Measurements from ENCODE around the gene AUTS2. TPM values are rescaled to one million over a fixed set of nuclear protein-coding genes. Genes with fewer than 3 reads are reported as not detected.

Gene AUTS2
- total RNA-seq, 3 donors from 2014 or later, result 31.5 to 94.3 (median 81.3) TPM

DNA sequence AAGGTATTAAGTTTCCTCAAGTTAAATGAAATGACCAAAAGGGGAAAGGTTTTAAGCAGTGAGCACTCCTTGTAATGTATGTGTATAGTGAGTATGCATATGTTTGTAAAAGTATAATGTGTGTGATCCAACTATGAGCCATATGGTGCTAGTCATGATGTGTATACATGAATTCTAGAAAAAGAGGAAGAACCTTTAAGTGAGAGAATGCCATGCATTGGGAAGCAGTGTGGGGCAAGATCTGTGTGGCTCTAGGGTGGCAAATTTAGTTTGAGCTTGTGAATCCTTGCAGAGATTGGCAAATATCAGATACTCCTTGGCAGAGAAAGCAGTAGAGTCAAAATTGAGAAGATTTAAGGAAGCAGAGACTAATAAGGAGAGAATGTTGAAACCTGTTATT, 435.0 kb downstream of the AUTS2 start:
- Histone ChIP-seq H3K27ac (no peak overlapping the region), H3K4me3 (no peak overlapping the region), H3K27me3 (no peaks in the 10 kb centered on the region), H3K9me3 (no peaks in the 10 kb centered on the region), H3K36me3 (no peaks in the 10 kb centered on the region), H3K4me1 (no peaks in the 10 kb centered on the region)
- intact Hi-C loops (cut with DNase I; ENCODE audit: low total_unique reads), result no loop called here
- TF ChIP-seq POLR2A (IDR thresholded peaks at IDR 0.05) (no peak), CTCF (IDR thresholded peaks at IDR 0.05) (no peak), POLR2AphosphoS5 (IDR thresholded peaks at IDR 0.05) (no peak)
- no peak for DNase-seq (ENCODE audit: low spot score in 2 of 2)

- no peak for TF ChIP-seq POLR2AphosphoS5 (IDR thresholded peaks at IDR 0.05)
- no peak for TF ChIP-seq CTCF (IDR thresholded peaks at IDR 0.05)
- TF ChIP-seq POLR2A (IDR thresholded peaks at IDR 0.05), result no peak
- intact Hi-C loops (cut with DNase I; ENCODE audit: low total_unique reads), result no loop called here
- Histone ChIP-seq H3K36me3 (no peaks in the 10 kb centered on the region), H3K4me3 (no peak overlapping the region), H3K27me3 (no peaks in the 10 kb centered on the region), H3K9me3 (no peaks in the 10 kb centered on the region), H3K27ac (no peak overlapping the region), H3K4me1 (no peaks in the 10 kb centered on the region)
- DNase-seq (ENCODE audit: low spot score in 2 of 2), result no peak
Observed at GRCh38 chr7:70034999-70035398, 436.7 kb downstream of the AUTS2 start.

DNA sequence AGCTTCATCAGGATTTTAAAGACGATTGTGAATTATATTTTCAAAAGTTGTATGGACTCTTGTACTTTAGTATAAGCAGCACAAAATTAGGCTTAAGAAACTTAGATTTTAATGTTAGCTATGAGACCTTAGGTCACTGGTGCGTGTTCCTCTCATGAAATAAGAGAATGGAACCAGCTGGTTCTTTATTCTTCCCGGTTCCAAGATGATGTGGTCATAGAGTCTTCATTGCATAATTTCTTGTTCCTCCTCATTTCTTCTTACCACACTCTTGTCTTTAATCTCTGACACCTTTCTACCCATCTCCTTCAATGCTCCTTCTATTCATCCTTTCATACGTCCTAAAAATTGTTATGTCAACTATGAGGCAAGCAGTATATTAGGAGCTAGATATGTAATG, 437.2 kb downstream of the AUTS2 start:
- no peaks in the 10 kb centered on the region for H3K36me3 ChIP-seq
- H3K27ac ChIP-seq, result no peak overlapping the region
- no peak for TF ChIP-seq POLR2A (IDR thresholded peaks at IDR 0.05)
- no peak for TF ChIP-seq CTCF (IDR thresholded peaks at IDR 0.05)
- TF ChIP-seq POLR2AphosphoS5 (IDR thresholded peaks at IDR 0.05), result no peak
- intact Hi-C loops (cut with DNase I; ENCODE audit: low total_unique reads), result no loop called here
- no peak for DNase-seq (ENCODE audit: low spot score in 2 of 2)
- H3K9me3 ChIP-seq, result no peaks in the 10 kb centered on the region
- no peak overlapping the region for H3K4me3 ChIP-seq
- H3K4me1 ChIP-seq, result no peaks in the 10 kb centered on the region
- H3K27me3 ChIP-seq, result no peaks in the 10 kb centered on the region

DNA sequence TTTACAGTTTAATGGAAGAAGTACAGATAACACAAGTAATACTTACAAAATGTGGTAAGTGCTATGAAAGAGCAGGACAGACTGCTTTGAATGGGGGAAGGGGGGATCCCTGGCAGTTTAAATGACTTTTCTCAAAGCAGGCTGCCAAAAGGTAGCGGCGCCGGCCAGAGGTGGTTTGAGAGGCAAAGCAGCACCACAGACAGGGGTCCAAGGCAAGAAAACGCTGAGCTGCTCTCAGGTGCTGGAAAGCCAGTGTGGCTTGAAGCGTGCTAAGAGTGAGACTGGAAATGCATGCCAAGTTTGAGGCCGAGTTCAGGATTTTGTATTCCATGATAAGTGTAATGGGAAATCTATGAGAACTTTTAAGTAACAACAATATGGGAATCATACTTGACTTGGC, 437.7 kb downstream of the AUTS2 start:
- H3K27ac ChIP-seq, result no peak overlapping the region
- intact Hi-C loops (cut with DNase I; ENCODE audit: low total_unique reads), result no loop called here
- H3K36me3 ChIP-seq, result no peaks in the 10 kb centered on the region
- H3K4me1 ChIP-seq, result no peaks in the 10 kb centered on the region
- no peaks in the 10 kb centered on the region for H3K9me3 ChIP-seq
- no peaks in the 10 kb centered on the region for H3K27me3 ChIP-seq
- TF ChIP-seq CTCF (IDR thresholded peaks at IDR 0.05), result no peak
- TF ChIP-seq POLR2A (IDR thresholded peaks at IDR 0.05), result no peak
- no peak for TF ChIP-seq POLR2AphosphoS5 (IDR thresholded peaks at IDR 0.05)
- H3K4me3 ChIP-seq, result no peak overlapping the region
- DNase-seq (ENCODE audit: low spot score in 2 of 2), result no peak

GRCh38 chr7:70036695-70037094, 438.4 kb downstream of the AUTS2 start:
- Histone ChIP-seq H3K4me1 (no peaks in the 10 kb centered on the region), H3K27ac (no peak overlapping the region), H3K27me3 (no peaks in the 10 kb centered on the region), H3K36me3 (no peaks in the 10 kb centered on the region), H3K9me3 (no peaks in the 10 kb centered on the region), H3K4me3 (no peak overlapping the region)
- DNase-seq (ENCODE audit: low spot score in 2 of 2), result no peak
- intact Hi-C loops (cut with DNase I; ENCODE audit: low total_unique reads), result no loop called here
- TF ChIP-seq POLR2AphosphoS5 (IDR thresholded peaks at IDR 0.05), result no peak

All from breast epithelium (tissue), 4 donors.